ENCODE measurements around the gene RANBP1. TPM values are rescaled to one million over a fixed set of nuclear protein-coding genes. Genes with fewer than 3 reads are reported as not detected.

The RANBP1 gene
- total RNA-seq, 2 experiments from 2014 or later = 68.1 to 72.1 TPM

DNA sequence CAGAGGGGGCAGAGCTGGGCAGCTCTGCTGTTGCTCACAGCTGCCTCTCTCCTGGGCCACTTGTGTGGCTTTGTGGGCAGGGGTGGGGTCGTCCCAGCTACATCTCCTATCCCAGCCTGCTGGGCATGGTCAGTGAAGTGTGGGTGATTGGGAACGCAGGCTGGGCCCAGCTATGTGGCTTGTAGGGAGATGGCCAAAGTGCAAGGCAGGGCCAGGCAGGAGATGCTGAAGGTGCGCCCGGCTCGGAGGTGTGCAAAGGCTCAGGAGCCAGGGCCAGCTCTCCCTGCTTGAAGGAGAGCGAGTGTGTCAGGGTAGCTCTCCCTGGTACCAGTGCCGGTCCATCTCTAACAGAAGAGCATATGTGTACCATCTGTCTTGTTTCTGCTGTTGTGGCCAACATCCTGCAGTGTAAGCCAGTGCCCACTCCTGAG lies 8.4 kb upstream of the RANBP1 start:
- Mint-ChIP-seq H3K4me1 (ENCODE audit: low read depth) (peaks cover 15% of the 10 kb centered on the region), H3K27ac (peak overlapping the region; percentile 51), H3K9me3 (no peaks in the 10 kb centered on the region), H3K27me3 (no peaks in the 10 kb centered on the region), H3K36me3 (ENCODE audit: low read depth) (peaks cover 63% of the 10 kb centered on the region), H3K4me3 (no peak overlapping the region)
- H3K4me3 ChIP-seq (ENCODE audit: low read length) = no peak overlapping the region
- no peak for ATAC-seq (ENCODE audit: poor library complexity)
- H3K36me3 ChIP-seq (ENCODE audit: insufficient read depth, low read length) = peaks cover 75% of the 10 kb centered on the region
- no peaks in the 10 kb centered on the region for H3K9me3 ChIP-seq (ENCODE audit: control insufficient read depth in 1 of 2, insufficient read depth in 1 of 2, low read length in 2 of 2)
- POLR2A ChIA-PET = no interaction called here
- CTCF ChIA-PET = no interaction called here
- H3K27ac ChIP-seq (ENCODE audit: low read depth in 1 of 2, low read length in 2 of 2) = no peak overlapping the region
- TF ChIP-seq, protein P1, sequence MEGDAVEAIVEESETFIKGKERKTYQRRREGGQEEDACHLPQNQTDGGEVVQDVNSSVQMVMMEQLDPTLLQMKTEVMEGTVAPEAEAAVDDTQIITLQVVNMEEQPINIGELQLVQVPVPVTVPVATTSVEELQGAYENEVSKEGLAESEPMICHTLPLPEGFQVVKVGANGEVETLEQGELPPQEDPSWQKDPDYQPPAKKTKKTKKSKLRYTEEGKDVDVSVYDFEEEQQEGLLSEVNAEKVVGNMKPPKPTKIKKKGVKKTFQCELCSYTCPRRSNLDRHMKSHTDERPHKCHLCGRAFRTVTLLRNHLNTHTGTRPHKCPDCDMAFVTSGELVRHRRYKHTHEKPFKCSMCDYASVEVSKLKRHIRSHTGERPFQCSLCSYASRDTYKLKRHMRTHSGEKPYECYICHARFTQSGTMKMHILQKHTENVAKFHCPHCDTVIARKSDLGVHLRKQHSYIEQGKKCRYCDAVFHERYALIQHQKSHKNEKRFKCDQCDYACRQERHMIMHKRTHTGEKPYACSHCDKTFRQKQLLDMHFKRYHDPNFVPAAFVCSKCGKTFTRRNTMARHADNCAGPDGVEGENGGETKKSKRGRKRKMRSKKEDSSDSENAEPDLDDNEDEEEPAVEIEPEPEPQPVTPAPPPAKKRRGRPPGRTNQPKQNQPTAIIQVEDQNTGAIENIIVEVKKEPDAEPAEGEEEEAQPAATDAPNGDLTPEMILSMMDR (IDR thresholded peaks at IDR 0.05) = no peak
- no peak for DNase-seq
- peaks cover 15% of the 10 kb centered on the region for H3K4me1 ChIP-seq (ENCODE audit: insufficient read depth, low read length)
- intact Hi-C loops (cut with DNase I, micrococcal nuclease) = loop anchor here in 1 of 2 experiments (10.0 kb wide), 1 partner anchor 813 kb away; the partner anchor contains the start of gene CLTCL1
- no peaks in the 10 kb centered on the region for H3K27me3 ChIP-seq (ENCODE audit: control insufficient read depth in 1 of 2, insufficient read depth in 2 of 2, low read length in 2 of 2)

DNA sequence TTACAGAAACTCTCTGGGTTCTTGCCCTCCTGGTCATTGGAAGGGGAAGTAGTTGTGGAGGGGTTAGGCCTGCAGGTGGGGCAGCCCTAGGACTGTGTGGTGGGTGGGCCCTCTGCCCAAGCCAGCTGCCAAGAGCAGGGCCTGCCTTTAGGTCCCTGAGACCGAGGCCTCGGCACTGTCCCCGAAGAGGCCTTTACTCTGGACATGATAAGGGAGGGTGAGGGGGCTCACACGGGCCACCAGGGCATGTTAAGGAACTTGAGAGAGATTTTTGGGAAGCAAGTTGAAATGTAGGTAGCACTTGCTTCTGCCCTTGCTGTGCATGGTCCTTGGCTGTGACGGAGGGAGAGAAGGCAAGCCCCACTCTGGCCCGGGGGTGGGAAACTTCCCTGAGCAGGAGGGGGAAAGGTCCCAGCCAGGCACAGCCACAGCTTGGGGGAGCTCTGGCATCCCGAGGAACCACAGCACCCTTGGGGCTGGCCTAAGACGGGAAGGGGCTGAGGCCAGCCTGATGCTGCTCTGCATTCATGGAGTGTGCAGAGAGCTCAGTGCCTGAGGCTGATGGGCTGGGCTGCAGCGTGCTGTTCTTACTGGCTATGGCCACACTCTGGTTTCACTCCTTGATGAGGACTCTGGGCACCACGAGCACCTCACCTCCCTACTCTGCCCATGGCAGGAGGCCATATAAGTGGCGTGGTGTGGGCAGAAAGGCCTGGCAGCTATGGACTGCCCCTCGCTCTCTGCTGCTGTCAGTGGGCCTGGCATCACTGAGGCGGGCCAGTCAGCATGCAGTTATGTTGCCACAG lies 7.8 kb upstream of the RANBP1 start:
- intact Hi-C loops (cut with DNase I, micrococcal nuclease) = loop anchor here in 1 of 2 experiments (10.0 kb wide), 1 partner anchor 813 kb away; the partner anchor contains the start of gene CLTCL1
- TF ChIP-seq, protein P1 (IDR thresholded peaks at IDR 0.05) = no peak
- ChIA-PET CTCF (no interaction called here), POLR2A (no interaction called here)
- Mint-ChIP-seq H3K9me3 (no peaks in the 10 kb centered on the region), H3K27ac (peak overlapping the region; percentile 51), H3K4me3 (no peak overlapping the region), H3K27me3 (no peaks in the 10 kb centered on the region), H3K36me3 (ENCODE audit: low read depth) (peaks cover 63% of the 10 kb centered on the region), H3K4me1 (ENCODE audit: low read depth) (peaks cover 11% of the 10 kb centered on the region)
- Histone ChIP-seq H3K27me3 (ENCODE audit: control insufficient read depth in 1 of 2, insufficient read depth in 2 of 2, low read length in 2 of 2) (no peaks in the 10 kb centered on the region), H3K36me3 (ENCODE audit: insufficient read depth, low read length) (peaks cover 82% of the 10 kb centered on the region), H3K27ac (ENCODE audit: low read depth in 1 of 2, low read length in 2 of 2) (no peak overlapping the region), H3K4me1 (ENCODE audit: insufficient read depth, low read length) (peaks cover 15% of the 10 kb centered on the region), H3K9me3 (ENCODE audit: control insufficient read depth in 1 of 2, insufficient read depth in 1 of 2, low read length in 2 of 2) (no peaks in the 10 kb centered on the region), H3K4me3 (ENCODE audit: low read length) (no peak overlapping the region)
- DNase-seq (no peak), ATAC-seq (ENCODE audit: poor library complexity) (no peak)

DNA sequence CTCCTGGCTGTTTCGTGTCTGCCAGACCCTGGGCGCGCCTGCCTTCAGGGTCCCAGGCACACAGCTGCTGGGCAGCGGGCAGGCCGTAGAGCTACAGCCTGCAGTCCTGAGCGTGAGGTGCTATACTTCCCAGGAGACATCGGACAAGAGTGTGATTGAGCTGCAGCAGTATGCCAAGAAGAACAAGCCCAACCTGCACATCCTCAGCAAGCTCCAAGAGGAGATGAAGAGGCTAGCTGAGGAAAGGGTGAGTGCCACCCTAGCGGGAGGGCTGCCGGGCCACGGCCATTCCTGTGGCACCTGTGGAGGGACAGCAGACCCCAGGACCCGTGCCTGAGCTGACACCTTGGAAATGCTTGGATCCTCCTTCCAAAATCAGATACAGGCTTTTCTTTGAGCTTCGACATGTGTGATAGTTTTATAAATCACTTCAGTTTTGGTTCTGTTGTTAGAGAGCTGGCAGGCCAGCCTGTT lies 7.1 kb upstream of the RANBP1 start:
- CTCF ChIA-PET = no interaction called here
- Mint-ChIP-seq H3K36me3 (ENCODE audit: low read depth) (peaks cover 57% of the 10 kb centered on the region), H3K4me3 (no peak overlapping the region), H3K27ac (no peak overlapping the region), H3K4me1 (ENCODE audit: low read depth) (peaks cover 5% of the 10 kb centered on the region), H3K9me3 (no peaks in the 10 kb centered on the region), H3K27me3 (no peaks in the 10 kb centered on the region)
- DNase-seq (no peak), ATAC-seq (ENCODE audit: poor library complexity) (no peak)
- Histone ChIP-seq H3K9me3 (ENCODE audit: control insufficient read depth in 1 of 2, insufficient read depth in 1 of 2, low read length in 2 of 2) (no peaks in the 10 kb centered on the region), H3K4me1 (ENCODE audit: insufficient read depth, low read length) (peaks cover 18% of the 10 kb centered on the region), H3K4me3 (ENCODE audit: low read length) (no peak overlapping the region), H3K27ac (ENCODE audit: low read depth in 1 of 2, low read length in 2 of 2) (no peak overlapping the region), H3K36me3 (ENCODE audit: insufficient read depth, low read length) (peaks cover 87% of the 10 kb centered on the region), H3K27me3 (ENCODE audit: control insufficient read depth in 1 of 2, insufficient read depth in 2 of 2, low read length in 2 of 2) (no peaks in the 10 kb centered on the region)
- TF ChIP-seq, protein P1 (IDR thresholded peaks at IDR 0.05) = no peak
- POLR2A ChIA-PET = no interaction called here
- intact Hi-C loops (cut with DNase I, micrococcal nuclease) = loop anchor here in 1 of 2 experiments (10.0 kb wide), 1 partner anchor 814 kb away; the partner anchor contains the start of gene CLTCL1
